M059J (cell line): ENCODE results near the gene IL32. TPM values are rescaled to one million over a fixed set of nuclear protein-coding genes. Genes with fewer than 3 reads are reported as not detected.
"Not testable (repeated sequence)": the region's sequence is repeated elsewhere in the genome, so short reads cannot be mapped to it uniquely, and the experiment has no call there.

Experiments
- DNase-seq: peaks from one replicate; pipeline ENCODE4 v3.0.0-alpha.2; 2012; ENCODE audit warnings: low read depth
- total RNA-seq: library from RNA; depleted of rRNA; stranded (reverse); fragments of >200 nt; shearing (Covaris generic); gene quantifications from 2 replicates; pipeline ENCODE4 v1.2.3, GENCODE V29; 2014

Gene IL32
- total RNA-seq, 1 experiment from 2014 or later = 62.5 TPM

GRCh38 chr16:3051494-3051893 lies 13.9 kb upstream of the IL32 start:
- no peak for DNase-seq

- not testable (repeated sequence) for DNase-seq
Observed at GRCh38 chr16:3052571-3053329, 12.7 kb upstream of the IL32 start.

GRCh38 chr16:3053330-3053710 lies 12.1 kb upstream of the IL32 start:
- not testable (repeated sequence) for DNase-seq

GRCh38 chr16:3054965-3055733 lies 10.3 kb upstream of the IL32 start:
- DNase-seq = no peak

- DNase-seq = not testable (repeated sequence)
Observed at GRCh38 chr16:3055734-3056115, 9.7 kb upstream of the IL32 start.

GRCh38 chr16:3056336-3057180 lies 8.9 kb upstream of the IL32 start:
- no peak for DNase-seq

- no peak for DNase-seq
Observed at GRCh38 chr16:3057181-3058138, 8.0 kb upstream of the IL32 start.

GRCh38 chr16:3058139-3059030 lies 7.1 kb upstream of the IL32 start:
- DNase-seq = peak; percentile 42

- peak; percentile 91 for DNase-seq
Observed at GRCh38 chr16:3059041-3059722, 6.3 kb upstream of the IL32 start.

GRCh38 chr16:3059723-3060242 lies 5.7 kb upstream of the IL32 start:
- no peak for DNase-seq

GRCh38 chr16:3060339-3061127 lies 4.9 kb upstream of the IL32 start:
- no peak for DNase-seq

GRCh38 chr16:3062553-3062952 lies 2.9 kb upstream of the IL32 start:
- no peak for DNase-seq

- no peak for DNase-seq
Observed at GRCh38 chr16:3063625-3064386, 1.6 kb upstream of the IL32 start.

- no peak for DNase-seq
Observed at GRCh38 chr16:3065742-3066439, 451 bp downstream of the IL32 start.

- DNase-seq = no peak
Observed at GRCh38 chr16:3066440-3066748, 954 bp downstream of the IL32 start.

- DNase-seq = no peak
Observed at GRCh38 chr16:3068487-3068886, 3.0 kb downstream of the IL32 start.

GRCh38 chr16:3069146-3069545 lies 3.7 kb downstream of the IL32 start:
- not testable (repeated sequence) for DNase-seq
